Gastrocnemius medialis (tissue), 4 donors: ENCODE results near the gene VASP. TPM values are rescaled to one million over a fixed set of nuclear protein-coding genes. Genes with fewer than 3 reads are reported as not detected.
A peak's percentile ranks its signal among the peaks of the same experiment; 100 is the strongest.

Experiments
- ATAC-seq, 2 donors: fragments of 150-250 bp; one replicate each; pipeline ENCODE4 v1.9.1; 2016
- DNase-seq, 2 donors: peaks; one replicate each; pipeline ENCODE4 v3.0.0-alpha.2; 2019
- H3K27ac ChIP-seq, 4 donors: fragments of 200-600 bp; sonication (generic); 1 replicate in 1 of 4; 2 replicates in 3 of 4; pipeline ENCODE4 v1.5.1; 2016 to 2018; ENCODE audit warnings: mild to moderate bottlenecking in 2 of 4, moderate library complexity in 1 of 4
- H3K27me3 ChIP-seq, 3 donors: fragments of 200-600 bp; sonication (generic) in 2 of 3; 1 replicate in 1 of 3; 2 replicates in 2 of 3; pipeline versions ENCODE4 v1.5.1 to v1.6.0; 2016 to 2019; ENCODE audit warnings: mild to moderate bottlenecking in 1 of 3, moderate library complexity in 1 of 3
- H3K36me3 ChIP-seq, 2 donors: fragments of 200-600 bp; sonication (generic) in 1 of 2; one replicate each; pipeline ENCODE4 v1.5.1; 2017 to 2018
- H3K4me1 ChIP-seq, 2 donors: fragments of 200-600 bp; sonication (generic) in 1 of 2; one replicate each; pipeline ENCODE4 v1.5.1; 2016 to 2017; ENCODE audit warnings: mild to moderate bottlenecking in 2 of 2
- H3K4me3 ChIP-seq, 4 donors: fragments of 200-600 bp; sonication (generic) in 3 of 4; 1 replicate in 1 of 4; 2 replicates in 3 of 4; pipeline ENCODE4 v1.5.1; 2016 to 2019; ENCODE audit warnings: mild to moderate bottlenecking in 2 of 4
- H3K9me3 ChIP-seq, 3 donors: fragments of 200-600 bp; sonication (generic) in 2 of 3; 1 replicate in 1 of 3; 2 replicates in 2 of 3; pipeline ENCODE4 v1.5.1; 2016 to 2019
- POLR2A ChIP-seq, 2 donors: fragments of 450-650 bp; IDR thresholded peaks; one replicate each; pipeline ENCODE4 v1.6.1; 2017; ENCODE audit warnings: antibody characterized with exemption in 2 of 2, mild to moderate bottlenecking in 2 of 2, moderate library complexity in 2 of 2
- in situ Hi-C, 4 donors: fragments of 200-750 bp; cut with MboI; loops; one replicate each; pipeline versions ENCODE4 v1.15.0 to v1.8.0; 2017; ENCODE audit warnings: low sequenced_read_pairs in 4 of 4
- intact Hi-C: fragments of 100-400 bp; cut with DNase I; formaldehyde crosslinking; loops from one replicate; pipeline ENCODE4 v1.15.1; 2023; ENCODE audit warnings: low total_unique reads
- total RNA-seq, 4 donors: library from RNA; depleted of rRNA; stranded (reverse); fragments of >200 nt; gene quantifications; one replicate each; pipeline versions ENCODE4 v1.1.0 to v1.2.3, GENCODE V29; 2016
- TF ChIP-seq, protein P1 (sequence below), 5 experiments: fragments of 450-650 bp in 3 of 5; fragments of 200-600 bp in 2 of 5; sonication (generic) in 2 of 5; IDR thresholded peaks in 4 of 5; conservative IDR thresholded peaks in 1 of 5; 1 replicate in 4 of 5; 2 replicates in 1 of 5; pipeline ENCODE4 v1.5.1; 2016 to 2019; ENCODE audit warnings: antibody characterized with exemption in 5 of 5, mild to moderate bottlenecking in 3 of 5, moderate library complexity in 3 of 5

The VASP gene
- total RNA-seq, 4 donors from 2014 or later: 10.2 to 18.2 (median 16.4) TPM

DNA sequence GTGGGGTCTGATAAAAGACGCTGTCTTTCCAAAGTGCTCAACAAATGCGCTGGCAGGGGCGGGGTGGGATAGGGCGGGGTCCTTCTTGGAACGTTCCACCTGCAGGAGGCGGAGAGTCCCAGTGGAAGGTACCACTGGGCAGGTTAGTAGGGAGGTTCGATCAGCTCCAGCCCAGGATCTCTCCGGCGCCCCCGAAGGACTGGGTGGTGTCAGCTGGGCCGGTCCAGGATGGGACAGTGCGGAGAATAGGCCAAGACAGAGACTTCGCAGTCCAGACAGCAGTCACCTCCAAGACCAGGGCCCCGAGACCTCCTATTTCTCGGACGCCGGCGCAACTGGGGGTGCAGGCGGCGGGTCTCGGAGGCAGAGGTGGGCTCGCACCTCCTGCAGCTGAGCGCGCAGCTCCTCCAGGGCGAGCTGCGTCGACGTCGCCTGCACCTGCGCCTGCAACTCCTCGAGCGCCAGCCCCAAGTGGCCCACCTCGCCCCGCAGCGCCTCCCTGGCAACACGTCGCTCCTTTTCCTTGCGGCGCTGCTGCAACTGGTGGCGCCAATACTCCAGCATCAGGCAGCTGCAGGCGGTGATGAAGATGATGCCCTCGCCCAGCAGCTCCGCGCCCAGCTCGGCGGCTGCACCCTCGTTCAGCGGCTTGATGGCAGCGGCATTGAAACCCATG is 21.6 kb downstream of the VASP start:
- no peak for ATAC-seq
- intact Hi-C loops (no loop called here), in situ Hi-C loops (loop anchor here in 2 of 4 donors (10.0 to 25.0 kb wide), 2 partner anchors 106 to 133 kb away; partner anchors contain the start of genes EML2 (in 1 of the 2) and GIPR (in 1 of the 2))
- Histone ChIP-seq H3K27ac (no peak overlapping the region), H3K27me3 (peaks cover 3 to 17% (median 16%) of the 10 kb centered on the region in 3 donors), H3K36me3 (peaks cover 0 to 21% of the 10 kb centered on the region in 2 donors), H3K4me1 (peaks cover 0 to 14% of the 10 kb centered on the region in 2 donors), H3K9me3 (no peaks in the 10 kb centered on the region), H3K4me3 (peak overlapping the region in 1 of 4 donors; percentile 24)
- TF ChIP-seq, protein P1, sequence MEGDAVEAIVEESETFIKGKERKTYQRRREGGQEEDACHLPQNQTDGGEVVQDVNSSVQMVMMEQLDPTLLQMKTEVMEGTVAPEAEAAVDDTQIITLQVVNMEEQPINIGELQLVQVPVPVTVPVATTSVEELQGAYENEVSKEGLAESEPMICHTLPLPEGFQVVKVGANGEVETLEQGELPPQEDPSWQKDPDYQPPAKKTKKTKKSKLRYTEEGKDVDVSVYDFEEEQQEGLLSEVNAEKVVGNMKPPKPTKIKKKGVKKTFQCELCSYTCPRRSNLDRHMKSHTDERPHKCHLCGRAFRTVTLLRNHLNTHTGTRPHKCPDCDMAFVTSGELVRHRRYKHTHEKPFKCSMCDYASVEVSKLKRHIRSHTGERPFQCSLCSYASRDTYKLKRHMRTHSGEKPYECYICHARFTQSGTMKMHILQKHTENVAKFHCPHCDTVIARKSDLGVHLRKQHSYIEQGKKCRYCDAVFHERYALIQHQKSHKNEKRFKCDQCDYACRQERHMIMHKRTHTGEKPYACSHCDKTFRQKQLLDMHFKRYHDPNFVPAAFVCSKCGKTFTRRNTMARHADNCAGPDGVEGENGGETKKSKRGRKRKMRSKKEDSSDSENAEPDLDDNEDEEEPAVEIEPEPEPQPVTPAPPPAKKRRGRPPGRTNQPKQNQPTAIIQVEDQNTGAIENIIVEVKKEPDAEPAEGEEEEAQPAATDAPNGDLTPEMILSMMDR (IDR thresholded peaks at IDR 0.05 in 4 of 5, conservative IDR thresholded peaks at IDR 0.05 in 1 of 5): no peak
- no peak for TF ChIP-seq POLR2A (IDR thresholded peaks at IDR 0.05)
- DNase-seq: no peak

DNA sequence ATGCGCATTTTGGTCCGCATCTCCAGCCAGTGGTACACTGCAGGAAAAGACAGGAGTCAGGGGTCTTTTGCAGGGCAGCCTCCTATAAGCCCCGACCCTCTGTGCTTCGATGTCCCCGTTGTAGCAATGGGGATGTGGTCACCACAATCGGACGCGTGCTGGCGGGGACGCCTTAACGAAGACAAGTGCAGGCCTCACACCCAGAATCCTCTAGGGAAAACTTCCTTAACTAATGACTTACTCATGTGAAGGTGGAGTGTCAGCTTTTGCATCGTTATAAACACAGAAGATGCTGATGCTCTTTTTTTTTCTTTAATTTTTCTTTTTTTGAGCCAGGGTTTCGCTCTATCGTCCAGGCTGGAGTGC is 22.1 kb downstream of the VASP start:
- TF ChIP-seq, protein P1 (IDR thresholded peaks at IDR 0.05 in 4 of 5, conservative IDR thresholded peaks at IDR 0.05 in 1 of 5): no peak
- H3K9me3 ChIP-seq: no peaks in the 10 kb centered on the region
- H3K4me3 ChIP-seq: peak overlapping the region in 1 of 4 donors; percentile 24
- peaks cover 0 to 10% of the 10 kb centered on the region in 2 donors for H3K4me1 ChIP-seq
- no peak overlapping the region for H3K27ac ChIP-seq
- DNase-seq (no peak), ATAC-seq (no peak)
- peaks cover 3 to 17% (median 16%) of the 10 kb centered on the region in 3 donors for H3K27me3 ChIP-seq
- intact Hi-C loops: no loop called here
- peaks cover 0 to 19% of the 10 kb centered on the region in 2 donors for H3K36me3 ChIP-seq
- in situ Hi-C loops: loop anchor here in 2 of 4 donors (10.0 to 25.0 kb wide), 2 partner anchors 105 to 133 kb away; partner anchors contain the start of genes EML2 (in 1 of the 2) and GIPR (in 1 of the 2)

DNA sequence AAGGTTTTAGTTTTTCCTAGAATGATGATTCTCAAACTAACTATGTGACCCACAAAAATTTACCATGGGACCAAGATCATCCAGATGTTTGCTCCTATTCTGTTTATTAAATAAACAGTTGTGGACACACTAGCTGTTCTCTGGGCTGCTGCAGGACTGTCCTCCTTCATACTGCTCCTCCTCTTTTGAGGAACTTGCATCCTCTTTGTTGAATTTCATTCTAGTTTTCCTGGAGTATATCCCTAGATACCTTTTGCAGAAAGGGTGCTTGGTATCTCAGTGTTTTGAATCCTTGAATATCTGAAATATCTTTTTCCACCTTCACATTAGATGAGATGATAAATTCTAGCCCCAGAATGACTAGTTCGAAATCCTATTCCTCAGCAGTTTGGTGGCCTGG is 24.1 kb downstream of the VASP start:
- ATAC-seq: no peak
- intact Hi-C loops (no loop called here), in situ Hi-C loops (loop anchor here in 1 of 4 donors (25.0 kb wide), 1 partner anchor 131 kb away; the partner anchor contains the start of gene GIPR)

DNA sequence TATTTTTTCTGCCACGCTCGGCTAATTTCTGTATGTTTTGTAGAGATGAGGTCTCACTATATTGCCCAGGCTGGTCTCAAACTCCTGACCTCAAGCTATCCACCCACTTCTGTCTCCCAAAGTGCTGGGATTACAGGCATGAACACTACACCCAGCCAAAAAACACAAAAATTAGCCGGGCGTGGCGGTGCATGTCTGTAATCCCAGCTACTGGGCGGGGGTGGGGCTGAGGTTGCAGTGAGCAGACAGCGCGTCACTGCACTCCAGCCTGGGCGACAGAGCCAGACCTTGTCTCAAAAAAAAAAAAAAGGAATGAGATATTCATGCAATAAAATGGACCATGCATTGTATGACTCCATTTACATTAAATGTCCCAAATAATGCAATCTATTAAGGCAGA is 32.2 kb downstream of the VASP start:
- no peaks in the 10 kb centered on the region for H3K9me3 ChIP-seq
- no peaks in the 10 kb centered on the region for H3K27me3 ChIP-seq
- no peaks in the 10 kb centered on the region for H3K4me1 ChIP-seq
- no peak overlapping the region for H3K27ac ChIP-seq
- intact Hi-C loops: no loop called here
- no peaks in the 10 kb centered on the region for H3K36me3 ChIP-seq
- no peak overlapping the region for H3K4me3 ChIP-seq
- DNase-seq (no peak), ATAC-seq (no peak)
- TF ChIP-seq POLR2A (IDR thresholded peaks at IDR 0.05): no peak
- TF ChIP-seq, protein P1 (IDR thresholded peaks at IDR 0.05 in 4 of 5, conservative IDR thresholded peaks at IDR 0.05 in 1 of 5): no peak
- in situ Hi-C loops: loop anchor here in 1 of 4 donors (25.0 kb wide), 1 partner anchor 123 kb away; the partner anchor contains the start of gene GIPR

More for the DNA sequence above, 24.1 kb downstream of the VASP start:
- DNase-seq: no peak
- TF ChIP-seq, protein P1 (IDR thresholded peaks at IDR 0.05 in 4 of 5, conservative IDR thresholded peaks at IDR 0.05 in 1 of 5): no peak
- no peak for TF ChIP-seq POLR2A (IDR thresholded peaks at IDR 0.05)
- Histone ChIP-seq H3K4me3 (no peak overlapping the region), H3K9me3 (no peaks in the 10 kb centered on the region), H3K27ac (no peak overlapping the region), H3K36me3 (peaks cover 0 to 6% of the 10 kb centered on the region in 2 donors), H3K4me1 (peaks cover 0 to 4% of the 10 kb centered on the region in 2 donors), H3K27me3 (peaks cover 3 to 17% (median 16%) of the 10 kb centered on the region in 3 donors)
